Measurements from ENCODE around the gene EML3. TPM values are rescaled to one million over a fixed set of nuclear protein-coding genes. Genes with fewer than 3 reads are reported as not detected.

Gene EML3
- polyA plus RNA-seq, 1 donor from 2014 or later = 0.38 TPM

DNA sequence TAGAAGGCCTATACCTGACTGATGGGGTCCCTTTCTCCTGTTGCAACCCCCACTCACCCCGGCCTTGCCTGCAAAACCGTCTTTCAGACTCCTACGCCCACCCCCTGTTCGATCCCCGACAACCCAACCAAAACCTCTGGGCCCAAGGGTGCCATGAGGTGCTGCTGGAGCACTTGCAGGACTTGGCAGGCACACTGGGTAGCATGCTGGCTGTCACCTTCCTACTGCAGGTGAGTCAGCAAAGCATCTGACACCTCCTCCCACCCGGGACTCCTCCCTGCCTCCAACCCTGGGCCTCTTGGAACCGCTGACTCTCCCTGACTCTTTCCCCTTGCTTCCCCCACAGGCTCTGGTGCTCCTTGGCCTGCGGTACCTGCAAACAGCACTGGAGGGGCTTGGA is 1.7 kb upstream of the EML3 start:
- TF ChIP-seq REST (IDR thresholded peaks at IDR 0.05; ENCODE audit: borderline replicate concordance) (no peak), MXI1 (conservative IDR thresholded peaks at IDR 0.05; ENCODE audit: poor library complexity, severe bottlenecking) (no peak), EZH2 (IDR thresholded peaks at IDR 0.05; ENCODE audit: borderline replicate concordance, insufficient read depth, low read length, poor library complexity, severe bottlenecking) (no peak), POLR2AphosphoS5 (IDR thresholded peaks at IDR 0.05) (no peak)
- TF ChIP-seq, protein P1, sequence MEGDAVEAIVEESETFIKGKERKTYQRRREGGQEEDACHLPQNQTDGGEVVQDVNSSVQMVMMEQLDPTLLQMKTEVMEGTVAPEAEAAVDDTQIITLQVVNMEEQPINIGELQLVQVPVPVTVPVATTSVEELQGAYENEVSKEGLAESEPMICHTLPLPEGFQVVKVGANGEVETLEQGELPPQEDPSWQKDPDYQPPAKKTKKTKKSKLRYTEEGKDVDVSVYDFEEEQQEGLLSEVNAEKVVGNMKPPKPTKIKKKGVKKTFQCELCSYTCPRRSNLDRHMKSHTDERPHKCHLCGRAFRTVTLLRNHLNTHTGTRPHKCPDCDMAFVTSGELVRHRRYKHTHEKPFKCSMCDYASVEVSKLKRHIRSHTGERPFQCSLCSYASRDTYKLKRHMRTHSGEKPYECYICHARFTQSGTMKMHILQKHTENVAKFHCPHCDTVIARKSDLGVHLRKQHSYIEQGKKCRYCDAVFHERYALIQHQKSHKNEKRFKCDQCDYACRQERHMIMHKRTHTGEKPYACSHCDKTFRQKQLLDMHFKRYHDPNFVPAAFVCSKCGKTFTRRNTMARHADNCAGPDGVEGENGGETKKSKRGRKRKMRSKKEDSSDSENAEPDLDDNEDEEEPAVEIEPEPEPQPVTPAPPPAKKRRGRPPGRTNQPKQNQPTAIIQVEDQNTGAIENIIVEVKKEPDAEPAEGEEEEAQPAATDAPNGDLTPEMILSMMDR (IDR thresholded peaks at IDR 0.05; ENCODE audit: poor library complexity, severe bottlenecking) = no peak
- H3K27ac ChIP-seq (ENCODE audit: low read length) = no peak overlapping the region
- H3K4me2 ChIP-seq (ENCODE audit: low read length) = no peak overlapping the region
- H3K9me3 ChIP-seq (ENCODE audit: low read length) = no peaks in the 10 kb centered on the region
- no peaks in the 10 kb centered on the region for H3K79me2 ChIP-seq (replicated peaks; ENCODE audit: insufficient read depth, low read length)
- H4K20me1 ChIP-seq (ENCODE audit: insufficient read depth) = no peaks in the 10 kb centered on the region
- H3K9me2 ChIP-seq (ENCODE audit: insufficient read depth, low read length) = no peaks in the 10 kb centered on the region
- peaks cover 8% of the 10 kb centered on the region for H3K27me3 ChIP-seq (ENCODE audit: insufficient read depth, low read depth, low read length)
- no peaks in the 10 kb centered on the region for H3K36me3 ChIP-seq (ENCODE audit: insufficient read depth, low read length)
- no peak overlapping the region for H2AFZ ChIP-seq (ENCODE audit: low read depth, low read length)
- H3K9ac ChIP-seq (ENCODE audit: low read length) = no peak overlapping the region
- no peaks in the 10 kb centered on the region for H3F3A ChIP-seq (ENCODE audit: insufficient read depth, low read length, poor library complexity, severe bottlenecking)
- H3K4me3 ChIP-seq (ENCODE audit: low read length) = no peak overlapping the region

GRCh38 chr11:62613291-62613778 is 760 bp upstream of the EML3 start:
- peak overlapping the region; percentile 3 for H3K9ac ChIP-seq (ENCODE audit: low read length)
- H3K79me2 ChIP-seq (replicated peaks; ENCODE audit: insufficient read depth, low read length) = no peaks in the 10 kb centered on the region
- H2AFZ ChIP-seq (ENCODE audit: low read depth, low read length) = no peak overlapping the region
- no peaks in the 10 kb centered on the region for H3K9me2 ChIP-seq (ENCODE audit: insufficient read depth, low read length)
- no peaks in the 10 kb centered on the region for H3F3A ChIP-seq (ENCODE audit: insufficient read depth, low read length, poor library complexity, severe bottlenecking)
- H3K36me3 ChIP-seq (ENCODE audit: insufficient read depth, low read length) = no peaks in the 10 kb centered on the region
- peaks cover 8% of the 10 kb centered on the region for H3K27me3 ChIP-seq (ENCODE audit: insufficient read depth, low read depth, low read length)
- no peaks in the 10 kb centered on the region for H3K9me3 ChIP-seq (ENCODE audit: low read length)
- H3K4me3 ChIP-seq (ENCODE audit: low read length) = no peak overlapping the region
- TF ChIP-seq REST (IDR thresholded peaks at IDR 0.05; ENCODE audit: borderline replicate concordance) (no peak), MXI1 (conservative IDR thresholded peaks at IDR 0.05; ENCODE audit: poor library complexity, severe bottlenecking) (no peak), SMC3 (conservative IDR thresholded peaks at IDR 0.05; ENCODE audit: poor library complexity) (no peak), RAD21 (conservative IDR thresholded peaks at IDR 0.05) (no peak), POLR2AphosphoS5 (IDR thresholded peaks at IDR 0.05) (no peak), EP300 (conservative IDR thresholded peaks at IDR 0.05; ENCODE audit: poor library complexity, severe bottlenecking) (no peak), TAF1 (IDR thresholded peaks at IDR 0.05; ENCODE audit: low read depth) (no peak), EZH2 (IDR thresholded peaks at IDR 0.05; ENCODE audit: borderline replicate concordance, insufficient read depth, low read length, poor library complexity, severe bottlenecking) (no peak)
- TF ChIP-seq, protein P1 (IDR thresholded peaks at IDR 0.05; ENCODE audit: poor library complexity, severe bottlenecking) = no peak
- no peak overlapping the region for H3K27ac ChIP-seq (ENCODE audit: low read length)
- H4K20me1 ChIP-seq (ENCODE audit: insufficient read depth) = no peaks in the 10 kb centered on the region
- no peak overlapping the region for H3K4me2 ChIP-seq (ENCODE audit: low read length)
